HCT116 (cell line): ENCODE data around the gene CNTNAP2. TPM values are rescaled to one million over a fixed set of nuclear protein-coding genes. Genes with fewer than 3 reads are reported as not detected.

Experiments
- ATAC-seq: fragments of 200-7000 bp; cut with Tn5 transposase; 2 replicates; pipeline ENCODE4 v1.9.1; 2020; ENCODE audit warnings: mild to moderate bottlenecking, moderate library complexity
- BruUV-seq: library from RNA; stranded (reverse); fragments of 400-500 nt; replicated peaks from 2 replicates; lab custom pipeline; 2021; lab: Mats Ljungman, UMichigan
- CTCF ChIA-PET: fragments of 300-600 bp; sonication (Branson Sonifier 250); formaldehyde crosslinking; loops from one replicate; lab custom pipeline; 2021; ENCODE audit warnings: antibody characterized with exemption; lab: Charles Lee
- POLR2A ChIA-PET: fragments of 300-600, 350-600 bp; sonication (Branson Sonifier 250); formaldehyde crosslinking; loops from one replicate; lab custom pipeline; 2021; ENCODE audit warnings: antibody characterized with exemption; lab: Charles Lee
- RAD21 ChIA-PET, 2 experiments: fragments of 300-600 bp; sonication (Branson Sonifier 250); formaldehyde crosslinking; loops; one replicate each; lab custom pipeline; 2023; ENCODE audit warnings: low total read pairs in 2 of 2; ENCODE audit not compliant: uncharacterized antibody in 2 of 2, unreplicated experiment in 2 of 2, low non-redundant PET in 1 of 2; lab: Charles Lee
- DNase-seq: peaks from one replicate; pipeline ENCODE4 v3.0.0-alpha.2; 2010; ENCODE audit warnings: low read depth, low spot score
- H2AFZ ChIP-seq: fragments of 200-600 bp; shearing (Covaris generic), sonication (generic); 2 replicates; pipeline ENCODE4 v1.6.1; 2017; ENCODE audit warnings: low read depth, mixed run types, mixed read lengths, antibody characterized with exemption, low read length; ENCODE audit not compliant: poor library complexity, severe bottlenecking
- H3K27ac ChIP-seq: 2 replicates; pipeline ENCODE4 v1.5.1; 2012; ENCODE audit warnings: low read depth, low read length
- H3K27me3 ChIP-seq: fragments of 200-600 bp; sonication (generic); 2 replicates; pipeline ENCODE4 v1.6.1; 2016; ENCODE audit warnings: mixed run types, low read length, mixed read lengths; ENCODE audit not compliant: insufficient read depth
- H3K36me3 ChIP-seq, 2 experiments: fragments of 200-500 bp in 1 of 2; fragments of 200-600 bp in 1 of 2; sonication (Bioruptor generic) in 1 of 2; sonication (generic) in 1 of 2; 2 replicates each; pipeline versions ENCODE4 v1.5.1 to v1.6.1; 2014 to 2016; ENCODE audit warnings: low read length in 2 of 2, inconsistent platforms in 1 of 2, mixed read lengths in 1 of 2, mixed run types in 1 of 2; ENCODE audit not compliant: insufficient read depth in 2 of 2, control insufficient read depth in 1 of 2
- H3K4me1 ChIP-seq, 2 experiments: fragments of 200-600 bp in 1 of 2; sonication (generic) in 1 of 2; 2 replicates each; pipeline versions ENCODE4 v1.5.1 to v1.6.1; 2012 to 2017; ENCODE audit warnings: low read length in 2 of 2, inconsistent platforms in 1 of 2, mild to moderate bottlenecking in 1 of 2, mixed read lengths in 1 of 2, mixed run types in 1 of 2, moderate library complexity in 1 of 2; ENCODE audit not compliant: insufficient read depth in 2 of 2, control insufficient read depth in 1 of 2
- H3K4me2 ChIP-seq: fragments of 200-600 bp; sonication (generic); 2 replicates; pipeline ENCODE4 v1.6.1; 2017; ENCODE audit warnings: mixed run types, low read length, mixed read lengths
- H3K4me3 ChIP-seq, 2 experiments: fragments of 200-600 bp in 1 of 2; sonication (generic) in 1 of 2; replicated peaks in 1 of 2; 2 replicates each; pipeline ENCODE4 v1.5.1; 2011 to 2016; ENCODE audit warnings: low read length in 2 of 2, control low read depth in 1 of 2, low read depth in 1 of 2, mild to moderate bottlenecking in 1 of 2, mixed read lengths in 1 of 2, mixed run types in 1 of 2
- H3K79me2 ChIP-seq: fragments of 200-600 bp; sonication (generic); 2 replicates; pipeline ENCODE4 v1.6.1; 2017; ENCODE audit warnings: mild to moderate bottlenecking, mixed run types, low read length, moderate library complexity, mixed read lengths; ENCODE audit not compliant: insufficient read depth
- H3K9ac ChIP-seq: fragments of 200-600 bp; sonication (generic); 2 replicates; pipeline ENCODE4 v1.6.1; 2016; ENCODE audit warnings: low read length, mixed read lengths
- H3K9me2 ChIP-seq: fragments of 200-600 bp; sonication (generic), shearing (Covaris generic); 2 replicates; pipeline ENCODE4 v1.6.1; 2017; ENCODE audit warnings: mixed run types, mild to moderate bottlenecking, moderate library complexity; ENCODE audit not compliant: insufficient read depth
- H3K9me3 ChIP-seq, 2 experiments: fragments of 200-500 bp in 1 of 2; fragments of 200-600 bp in 1 of 2; sonication (Bioruptor generic) in 1 of 2; sonication (generic) in 1 of 2; 2 replicates each; pipeline ENCODE4 v1.6.1; 2014 to 2017; ENCODE audit warnings: low read length in 2 of 2, mixed read lengths in 2 of 2, inconsistent platforms in 1 of 2, low read depth in 1 of 2, mild to moderate bottlenecking in 1 of 2, mixed run types in 1 of 2, moderate library complexity in 1 of 2; ENCODE audit not compliant: control insufficient read depth in 1 of 2, insufficient read depth in 1 of 2
- H4K20me1 ChIP-seq: fragments of 200-600 bp; sonication (generic), shearing (Covaris generic); 2 replicates; pipeline ENCODE4 v1.6.1; 2017; ENCODE audit warnings: mixed run types, mild to moderate bottlenecking, moderate library complexity; ENCODE audit not compliant: insufficient read depth
- ATF3 ChIP-seq: IDR thresholded peaks from 2 replicates; pipeline ENCODE4 v1.6.1; 2012
- CTCF ChIP-seq, 3 experiments: fragments of 200-600 bp in 1 of 3; sonication (generic) in 1 of 3; IDR thresholded peaks in 2 of 3; conservative IDR thresholded peaks in 1 of 3; 2 replicates each; pipeline ENCODE4 v1.5.1; 2012 to 2017; ENCODE audit warnings: low read depth in 2 of 3, low read length in 2 of 3, antibody characterized with exemption in 1 of 3, borderline replicate concordance in 1 of 3, control low read depth in 1 of 3, mild to moderate bottlenecking in 1 of 3, mixed read lengths in 1 of 3, mixed run types in 1 of 3, moderate library complexity in 1 of 3; ENCODE audit not compliant: insufficient read depth in 1 of 3
- ELF1 ChIP-seq: IDR thresholded peaks from 2 replicates; pipeline ENCODE4 v1.6.1; 2012; ENCODE audit warnings: low read depth, borderline replicate concordance
- EZH2 ChIP-seq: fragments of 200-600 bp; sonication (generic); IDR thresholded peaks from 2 replicates; pipeline ENCODE4 v1.6.1; 2017; ENCODE audit warnings: antibody characterized with exemption, mixed run types
- FOSL1 ChIP-seq: IDR thresholded peaks from 2 replicates; pipeline ENCODE4 v1.6.1; 2012; ENCODE audit warnings: low read depth
- JUND ChIP-seq: IDR thresholded peaks from 2 replicates; pipeline ENCODE4 v1.6.1; 2012
- POLR2A ChIP-seq: IDR thresholded peaks from 2 replicates; pipeline ENCODE4 v1.7.0; 2011; ENCODE audit warnings: borderline replicate concordance; ENCODE audit not compliant: insufficient read depth, insufficient read length; ENCODE audit errors: extremely low read depth
- POLR2AphosphoS5 ChIP-seq: IDR thresholded peaks from 2 replicates; pipeline ENCODE4 v1.6.1; 2011; ENCODE audit warnings: mild to moderate bottlenecking, low read depth, low read length, moderate library complexity
- REST ChIP-seq: IDR thresholded peaks from 2 replicates; pipeline ENCODE4 v1.6.1; 2012; ENCODE audit warnings: low read depth
- SIN3A ChIP-seq: IDR thresholded peaks from 2 replicates; pipeline ENCODE4 v1.6.1; 2012; ENCODE audit warnings: low read depth
- SP1 ChIP-seq: IDR thresholded peaks from 2 replicates; pipeline ENCODE4 v1.6.1; 2012; ENCODE audit warnings: low read depth
- SRF ChIP-seq: IDR thresholded peaks from 2 replicates; pipeline ENCODE4 v1.6.1; 2012; ENCODE audit warnings: low read depth
- YY1 ChIP-seq: IDR thresholded peaks from 2 replicates; pipeline ENCODE4 v1.6.1; 2011; ENCODE audit warnings: low read length, low read depth, moderate library complexity, mild to moderate bottlenecking; ENCODE audit not compliant: insufficient replicate concordance; ENCODE audit errors: extremely low read depth
- ZBTB33 ChIP-seq: IDR thresholded peaks from 2 replicates; pipeline ENCODE4 v1.6.1; 2011; ENCODE audit warnings: mild to moderate bottlenecking, low read length, moderate library complexity; ENCODE audit not compliant: insufficient replicate concordance; ENCODE audit errors: extremely low read depth
- ZFX ChIP-seq: fragments of 450-650 bp; IDR thresholded peaks from 2 replicates; pipeline ENCODE4 v1.6.1; 2017
- ZNF274 ChIP-seq: fragments of 200-500 bp; sonication (Bioruptor generic); IDR thresholded peaks from 2 replicates; pipeline ENCODE4 v1.6.1; 2014; ENCODE audit warnings: mild to moderate bottlenecking, low read depth, low read length, inconsistent platforms
- intact Hi-C: fragments of 100-400 bp; cut with micrococcal nuclease; formaldehyde crosslinking; loops from 2 replicates; pipeline ENCODE4 v1.10.0; 2022
- total RNA-seq: library from RNA; stranded (reverse); gene quantifications from one replicate; pipeline ENCODE4 v1.2.1, GENCODE V29; 2021; ENCODE audit not compliant: unreplicated experiment

CNTNAP2 gene
- total RNA-seq, 1 experiment from 2014 or later: 0.37 TPM

- intact Hi-C loops: no loop called here
Measured at GRCh38 chr7:147519062-147519461, 1402.5 kb downstream of the CNTNAP2 start.

More at GRCh38 chr7:147519062-147519461, 1402.5 kb downstream of the CNTNAP2 start:
- Histone ChIP-seq H3K27me3 (no peaks in the 10 kb centered on the region), H3K4me1 (no peaks in the 10 kb centered on the region), H3K79me2 (no peaks in the 10 kb centered on the region), H3K4me3 (no peak overlapping the region), H4K20me1 (no peaks in the 10 kb centered on the region), H3K9ac (no peak overlapping the region), H3K9me3 (peaks cover 12 to 14% of the 10 kb centered on the region in 2 experiments; a peak in 2 of 4 replicates), H3K27ac (no peak overlapping the region), H3K36me3 (no peaks in the 10 kb centered on the region), H2AFZ (no peak overlapping the region), H3K9me2 (no peaks in the 10 kb centered on the region), H3K4me2 (no peak overlapping the region)
- ChIA-PET RAD21 (no interaction called here), CTCF (no interaction called here), POLR2A (no interaction called here)
- ATAC-seq: no peak
- BruUV-seq: no TSS peak
- TF ChIP-seq ZBTB33: no peak
- no peak for TF ChIP-seq POLR2AphosphoS5
- no peak for TF ChIP-seq EZH2
- no peak for TF ChIP-seq ELF1
- no peak for TF ChIP-seq SP1
- TF ChIP-seq FOSL1: no peak
- TF ChIP-seq SRF: no peak
- TF ChIP-seq REST: no peak
- TF ChIP-seq ZNF274: no peak
- TF ChIP-seq YY1: no peak
- TF ChIP-seq CTCF (IDR thresholded peaks at IDR 0.05 in 2 of 3, conservative IDR thresholded peaks at IDR 0.05 in 1 of 3; ENCODE audit: borderline replicate concordance in 1 of 3, insufficient read depth in 1 of 3, low read depth in 2 of 3, low read length in 2 of 3): no peak
- TF ChIP-seq SIN3A: no peak
- no peak for TF ChIP-seq JUND
- TF ChIP-seq ZFX: no peak
- no peak for TF ChIP-seq POLR2A
- TF ChIP-seq ATF3: no peak
- DNase-seq: no peak
